Trophoblast cell (in vitro differentiated cells and primary cell): Measurements from ENCODE around the gene GALNT1.
A peak's percentile ranks its signal among the peaks of the same experiment; 100 is the strongest.

Source experiments
- DNase-seq, 2 donors: peaks; one replicate each; pipeline ENCODE4 v3.0.0-alpha.2; 2016
- H2AFZ ChIP-seq: 2 replicates; pipeline ENCODE4 v1.6.1; 2013; ENCODE audit warnings: low read length, moderate library complexity, mild to moderate bottlenecking; ENCODE audit not compliant: insufficient read depth, poor library complexity
- H2AK5ac ChIP-seq: 2 replicates; pipeline ENCODE4 v1.6.1; 2013; ENCODE audit warnings: mild to moderate bottlenecking, low read length
- H2BK120ac ChIP-seq: 2 replicates; pipeline ENCODE4 v1.6.1; 2013; ENCODE audit warnings: low read length, mild to moderate bottlenecking, moderate library complexity; ENCODE audit not compliant: insufficient read depth, poor library complexity
- H2BK12ac ChIP-seq: 2 replicates; pipeline ENCODE4 v1.6.1; 2013; ENCODE audit warnings: mild to moderate bottlenecking, low read length, moderate library complexity
- H2BK5ac ChIP-seq: 2 replicates; pipeline ENCODE4 v1.6.1; 2013; ENCODE audit warnings: low read length, low read depth, moderate library complexity, mild to moderate bottlenecking; ENCODE audit not compliant: poor library complexity
- H3K14ac ChIP-seq: 2 replicates; pipeline ENCODE4 v1.6.1; 2013; ENCODE audit warnings: mild to moderate bottlenecking, low read length
- H3K18ac ChIP-seq: 2 replicates; pipeline ENCODE4 v1.6.1; 2013; ENCODE audit warnings: mild to moderate bottlenecking, low read length
- H3K23ac ChIP-seq: 2 replicates; pipeline ENCODE4 v1.6.1; 2013; ENCODE audit warnings: low read length
- H3K27ac ChIP-seq: 2 replicates; pipeline ENCODE4 v1.5.1; 2013; ENCODE audit warnings: low read depth, mild to moderate bottlenecking, inconsistent platforms, low read length, moderate library complexity
- H3K27me3 ChIP-seq: 2 replicates; pipeline ENCODE4 v1.6.1; 2013; ENCODE audit warnings: inconsistent platforms, mild to moderate bottlenecking, low read length, moderate library complexity; ENCODE audit not compliant: insufficient read depth
- H3K36me3 ChIP-seq, 2 experiments: 1 replicate in 1 of 2; 2 replicates in 1 of 2; pipeline ENCODE4 v1.6.1; 2013; ENCODE audit warnings: low read length in 2 of 2, mild to moderate bottlenecking in 2 of 2, moderate library complexity in 1 of 2; ENCODE audit not compliant: insufficient read depth in 2 of 2, control insufficient read depth in 1 of 2
- H3K4ac ChIP-seq: 2 replicates; pipeline ENCODE4 v1.6.1; 2013; ENCODE audit warnings: low read depth, mild to moderate bottlenecking, low read length, moderate library complexity
- H3K4me1 ChIP-seq, 2 experiments: 1 replicate in 1 of 2; 2 replicates in 1 of 2; pipeline ENCODE4 v1.6.1; 2013; ENCODE audit warnings: low read length in 2 of 2, mild to moderate bottlenecking in 2 of 2, moderate library complexity in 1 of 2; ENCODE audit not compliant: insufficient read depth in 2 of 2, control insufficient read depth in 1 of 2
- H3K4me2 ChIP-seq: 2 replicates; pipeline ENCODE4 v1.6.1; 2013; ENCODE audit warnings: inconsistent platforms, mild to moderate bottlenecking, low read length, moderate library complexity
- H3K4me3 ChIP-seq: 2 replicates; pipeline ENCODE4 v1.5.1; 2013; ENCODE audit warnings: mild to moderate bottlenecking, low read depth, low read length, inconsistent platforms
- H3K79me1 ChIP-seq: one replicate; pipeline ENCODE4 v1.6.1; 2013; ENCODE audit warnings: low read length
- H3K79me2 ChIP-seq: 2 replicates; pipeline ENCODE4 v1.6.1; 2013; ENCODE audit warnings: low read length, mild to moderate bottlenecking; ENCODE audit not compliant: control insufficient read depth, insufficient read depth, poor library complexity
- H3K9ac ChIP-seq: 2 replicates; pipeline ENCODE4 v1.6.1; 2013; ENCODE audit warnings: mild to moderate bottlenecking, low read length
- H3K9me3 ChIP-seq: 2 replicates; pipeline ENCODE4 v1.6.1; 2013; ENCODE audit warnings: low read depth, mild to moderate bottlenecking, control low read depth, inconsistent platforms, low read length; ENCODE audit not compliant: insufficient read depth
- H4K12ac ChIP-seq: 2 replicates; pipeline ENCODE4 v1.6.1; 2013; ENCODE audit warnings: low read depth, mild to moderate bottlenecking, low read length, moderate library complexity
- H4K8ac ChIP-seq: 2 replicates; pipeline ENCODE4 v1.6.1; 2013; ENCODE audit warnings: low read depth, mild to moderate bottlenecking, low read length, moderate library complexity
- H4K91ac ChIP-seq: one replicate; pipeline ENCODE4 v1.6.1; 2013; ENCODE audit warnings: low read depth, mild to moderate bottlenecking, low read length, moderate library complexity
- WGBS: extraction: QIAGEN DNeasy Blood & Tissue Kit; methylation state at CpG from one replicate; pipeline ENCODE4 v1.1.7; 2013; ENCODE audit warnings: missing lambda C conversion rate; ENCODE audit not compliant: insufficient read length, insufficient coverage; ENCODE audit errors: extremely low coverage; 5-methylcytosine and 5-hydroxymethylcytosine counted together

GALNT1 gene

GRCh38 chr18:35740656-35741055 is 159.1 kb downstream of the GALNT1 start:
- H4K8ac ChIP-seq = no peak overlapping the region
- no peak overlapping the region for H2AFZ ChIP-seq
- no peaks in the 10 kb centered on the region for H3K9me3 ChIP-seq
- H2AK5ac ChIP-seq = no peak overlapping the region
- H3K36me3 ChIP-seq = no peaks in the 10 kb centered on the region
- no peaks in the 10 kb centered on the region for H3K4me1 ChIP-seq
- H3K9ac ChIP-seq = no peak overlapping the region
- no peak for DNase-seq
- H3K4ac ChIP-seq = no peak overlapping the region
- no peak overlapping the region for H2BK12ac ChIP-seq
- H3K27me3 ChIP-seq = no peaks in the 10 kb centered on the region
- H3K23ac ChIP-seq = no peak overlapping the region
- no peak overlapping the region for H4K91ac ChIP-seq
- no peak overlapping the region for H2BK5ac ChIP-seq
- no peaks in the 10 kb centered on the region for H3K79me1 ChIP-seq
- no peak overlapping the region for H3K14ac ChIP-seq
- H3K4me3 ChIP-seq = no peak overlapping the region
- H2BK120ac ChIP-seq = no peak overlapping the region
- H3K79me2 ChIP-seq = no peaks in the 10 kb centered on the region
- H4K12ac ChIP-seq = no peak overlapping the region
- no peak overlapping the region for H3K4me2 ChIP-seq
- H3K18ac ChIP-seq = no peak overlapping the region
- no CpG with 5 or more reads among the region's 2 CpGs for WGBS
- no peak overlapping the region for H3K27ac ChIP-seq

- H3K27ac ChIP-seq = no peak overlapping the region
- H3K36me3 ChIP-seq = no peaks in the 10 kb centered on the region
- no peaks in the 10 kb centered on the region for H3K79me2 ChIP-seq
Observed at GRCh38 chr18:35743916-35744315, 162.4 kb downstream of the GALNT1 start.

DNA sequence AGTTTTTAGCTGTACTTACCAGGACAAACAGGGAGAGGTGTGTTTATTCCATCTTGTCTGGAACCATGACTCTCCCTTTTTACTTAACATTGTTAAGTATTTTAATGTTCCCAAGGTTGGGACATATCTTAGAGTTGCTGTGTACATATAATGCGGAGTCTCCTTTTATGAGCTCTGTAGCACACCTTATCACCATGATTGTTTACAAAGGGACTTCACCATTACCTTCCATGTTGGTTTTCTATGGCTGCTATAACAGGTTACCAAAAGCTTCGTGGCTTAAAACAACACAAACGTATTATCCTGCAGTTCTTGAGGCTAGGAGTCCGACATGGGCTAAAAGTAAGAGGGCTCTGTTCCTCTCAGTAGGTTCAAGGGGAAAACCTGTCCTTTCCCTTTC is 164.3 kb downstream of the GALNT1 start:
- no peaks in the 10 kb centered on the region for H3K79me1 ChIP-seq
- no peak overlapping the region for H2BK12ac ChIP-seq

More at GRCh38 chr18:35743916-35744315, 162.4 kb downstream of the GALNT1 start:
- Histone ChIP-seq H3K23ac (no peak overlapping the region), H3K4me2 (no peak overlapping the region), H3K9me3 (no peaks in the 10 kb centered on the region), H3K14ac (no peak overlapping the region), H4K91ac (no peak overlapping the region), H3K79me1 (no peaks in the 10 kb centered on the region), H3K18ac (no peak overlapping the region), H3K4me1 (no peaks in the 10 kb centered on the region), H2BK12ac (no peak overlapping the region), H2AFZ (no peak overlapping the region), H3K4ac (no peak overlapping the region), H4K8ac (no peak overlapping the region), H2AK5ac (no peak overlapping the region), H3K4me3 (no peak overlapping the region), H2BK5ac (no peak overlapping the region), H4K12ac (no peak overlapping the region), H2BK120ac (no peak overlapping the region), H3K9ac (no peak overlapping the region), H3K27me3 (no peaks in the 10 kb centered on the region)
- DNase-seq = peak in 1 of 2 donors; percentile 61

GRCh38 chr18:35746826-35747339 is 165.3 kb downstream of the GALNT1 start:
- no peak overlapping the region for H4K8ac ChIP-seq
- H3K4me1 ChIP-seq = no peaks in the 10 kb centered on the region
- H3K9me3 ChIP-seq = no peaks in the 10 kb centered on the region
- H2AK5ac ChIP-seq = no peak overlapping the region
- no peak overlapping the region for H2AFZ ChIP-seq
- no peak overlapping the region for H4K12ac ChIP-seq
- WGBS = no CpG with 5 or more reads among the region's 2 CpGs
- H3K4me3 ChIP-seq = no peak overlapping the region
- H3K4me2 ChIP-seq = no peak overlapping the region
- H3K23ac ChIP-seq = no peak overlapping the region
- H3K79me1 ChIP-seq = no peaks in the 10 kb centered on the region
- no peak overlapping the region for H3K14ac ChIP-seq
- no peaks in the 10 kb centered on the region for H3K79me2 ChIP-seq
- no peak overlapping the region for H4K91ac ChIP-seq
- H3K36me3 ChIP-seq = no peaks in the 10 kb centered on the region
- H2BK5ac ChIP-seq = no peak overlapping the region
- H2BK12ac ChIP-seq = no peak overlapping the region
- no peaks in the 10 kb centered on the region for H3K27me3 ChIP-seq
- no peak overlapping the region for H3K9ac ChIP-seq
- H3K18ac ChIP-seq = no peak overlapping the region
- DNase-seq = no peak
- H3K27ac ChIP-seq = no peak overlapping the region
- no peak overlapping the region for H2BK120ac ChIP-seq
- no peak overlapping the region for H3K4ac ChIP-seq

More for the DNA sequence above, 164.3 kb downstream of the GALNT1 start:
- Histone ChIP-seq H3K27ac (no peak overlapping the region), H3K4me3 (no peak overlapping the region), H3K23ac (no peak overlapping the region), H3K9me3 (no peaks in the 10 kb centered on the region), H3K4me2 (no peak overlapping the region), H3K36me3 (no peaks in the 10 kb centered on the region), H3K27me3 (no peaks in the 10 kb centered on the region), H3K18ac (no peak overlapping the region), H4K91ac (no peak overlapping the region), H3K9ac (no peak overlapping the region), H3K14ac (no peak overlapping the region), H2BK5ac (no peak overlapping the region), H3K79me2 (no peaks in the 10 kb centered on the region), H3K4me1 (no peaks in the 10 kb centered on the region), H2AK5ac (no peak overlapping the region), H4K12ac (no peak overlapping the region), H4K8ac (no peak overlapping the region), H2AFZ (no peak overlapping the region), H3K4ac (no peak overlapping the region), H2BK120ac (no peak overlapping the region)
- DNase-seq = no peak
- no CpG with 5 or more reads among the region's 4 CpGs for WGBS
